Measurements from ENCODE around the gene CEP41.
"Not testable (repeated sequence)": the region's sequence is repeated elsewhere in the genome, so short reads cannot be mapped to it uniquely, and the experiment has no call there.

Gene CEP41

DNA sequence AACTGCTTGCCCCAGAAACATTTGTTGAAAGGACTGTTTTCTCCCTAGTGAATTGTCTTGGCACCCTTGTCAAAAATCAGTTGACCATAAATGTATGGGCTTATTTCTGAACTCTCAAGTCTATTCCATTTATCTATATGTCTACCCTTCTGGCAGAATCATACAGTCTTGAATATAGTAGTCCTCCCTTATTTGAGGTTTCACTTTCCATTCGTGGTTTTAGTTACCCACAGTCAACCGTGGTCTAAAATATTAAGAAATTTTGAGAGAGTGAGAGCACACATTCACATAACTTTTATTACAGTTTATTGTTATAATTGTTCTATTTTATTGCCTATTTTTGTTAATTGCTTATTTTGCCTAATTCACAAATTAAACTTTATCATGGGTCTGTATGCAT, 17.4 kb upstream of the CEP41 start:
- DNase-seq: no peak

DNA sequence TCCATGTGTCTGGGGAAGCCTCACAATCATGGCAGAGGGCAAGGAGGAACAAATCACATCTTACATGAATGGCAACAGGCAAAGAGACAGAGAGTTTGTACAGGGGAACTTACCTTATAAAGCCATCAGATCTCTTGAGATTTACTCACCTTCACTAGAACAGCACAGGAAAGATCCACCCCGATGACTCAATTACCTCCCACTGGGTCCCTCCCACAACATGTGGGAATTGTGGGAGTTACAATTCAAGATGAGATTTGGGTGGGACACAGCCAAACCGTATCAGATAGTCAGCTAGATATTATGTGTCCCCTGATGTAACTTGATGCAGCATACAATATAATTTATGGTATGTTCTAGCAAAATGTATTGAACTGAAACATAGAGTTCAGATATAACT, 14.1 kb upstream of the CEP41 start:
- DNase-seq: no peak

DNA sequence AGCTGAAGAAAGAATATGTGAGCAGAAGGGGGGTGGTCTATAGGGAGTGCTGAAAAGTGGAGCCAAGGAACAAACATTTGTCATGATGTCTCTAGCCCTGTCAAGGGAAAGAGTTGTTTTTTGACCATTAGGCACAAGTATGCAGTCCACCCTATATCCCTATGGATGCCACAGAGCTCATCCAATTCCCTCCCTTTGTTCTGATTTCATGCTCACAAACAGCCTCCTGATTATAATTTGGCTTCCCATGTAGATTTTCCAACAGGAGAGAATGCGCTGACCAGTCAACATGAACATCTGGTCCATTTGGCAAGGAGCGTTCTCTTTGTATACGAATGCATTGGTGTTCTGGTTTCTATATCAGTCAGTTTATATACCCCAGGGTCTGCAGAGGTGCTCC, 12.1 kb upstream of the CEP41 start:
- no peak for DNase-seq

DNA sequence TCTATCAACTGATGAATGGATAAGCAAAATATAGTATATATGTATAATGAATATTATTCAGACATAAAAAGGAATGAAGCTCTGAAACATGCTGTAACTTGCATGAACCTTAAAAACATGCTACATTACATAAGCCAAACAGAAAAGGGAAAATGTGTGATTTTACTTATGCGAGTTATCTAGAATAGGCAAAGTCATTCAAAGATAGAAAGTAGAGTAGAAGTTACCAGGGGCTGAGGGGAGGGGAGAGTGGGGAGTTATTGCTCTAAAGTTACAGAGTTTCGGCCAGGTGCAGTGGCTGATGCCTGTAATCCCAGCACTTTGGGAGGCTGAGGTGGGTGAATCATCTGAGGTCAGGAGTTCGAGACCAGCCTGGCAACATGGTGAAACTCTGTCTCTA, 10.5 kb upstream of the CEP41 start:
- not testable (repeated sequence) for DNase-seq

DNA sequence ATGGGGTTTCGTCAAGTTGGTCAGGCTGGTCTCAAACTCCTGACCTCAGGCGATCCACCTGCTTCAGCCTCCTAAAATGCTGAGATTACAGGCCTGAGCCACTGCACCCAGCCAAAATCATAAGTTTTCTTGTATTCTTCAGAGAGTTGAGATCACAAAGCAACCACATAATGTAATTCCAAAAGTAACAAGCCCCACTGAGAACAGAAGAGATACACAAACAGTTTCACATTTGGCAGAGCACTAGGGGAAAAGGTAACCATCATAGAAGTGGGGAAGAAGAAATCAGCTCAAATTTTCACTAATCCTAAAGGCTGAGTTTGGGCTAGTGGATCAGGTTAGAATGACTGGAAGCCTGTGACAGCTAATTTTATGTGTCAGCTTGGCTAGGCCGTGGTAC, 5.4 kb upstream of the CEP41 start:
- no peak for DNase-seq

DNA sequence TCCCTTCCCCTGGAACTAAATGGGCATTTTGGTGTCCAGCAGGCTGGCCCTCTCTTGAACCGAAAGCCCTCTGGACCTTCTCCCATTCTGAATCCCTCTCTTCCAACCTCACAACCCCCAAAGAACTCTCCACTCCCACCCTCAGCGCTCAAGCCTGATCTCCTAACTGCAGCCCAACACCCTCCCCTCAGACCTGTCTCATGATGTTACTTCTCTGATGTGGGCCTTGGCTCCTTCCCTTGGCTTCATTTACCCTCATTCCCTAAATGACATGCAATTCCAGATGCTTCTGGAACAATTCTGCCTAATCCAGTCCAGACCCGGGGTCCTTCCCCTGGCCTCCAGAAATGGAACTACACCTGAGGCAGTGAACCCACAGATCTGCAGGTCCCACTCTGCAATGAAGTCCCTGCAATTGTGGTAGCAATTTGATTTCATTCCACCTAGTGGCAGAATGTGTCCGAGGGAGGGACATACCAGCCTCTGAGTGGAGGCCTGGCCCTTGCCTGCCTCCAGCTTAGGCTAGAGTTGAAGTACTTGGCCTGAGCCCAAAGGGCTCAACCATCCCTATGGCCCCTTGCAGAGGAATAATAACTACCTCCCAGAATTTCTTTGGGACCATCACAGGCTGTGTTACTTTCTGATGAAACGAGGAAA, 4.1 kb upstream of the CEP41 start:
- no peak for DNase-seq

DNA sequence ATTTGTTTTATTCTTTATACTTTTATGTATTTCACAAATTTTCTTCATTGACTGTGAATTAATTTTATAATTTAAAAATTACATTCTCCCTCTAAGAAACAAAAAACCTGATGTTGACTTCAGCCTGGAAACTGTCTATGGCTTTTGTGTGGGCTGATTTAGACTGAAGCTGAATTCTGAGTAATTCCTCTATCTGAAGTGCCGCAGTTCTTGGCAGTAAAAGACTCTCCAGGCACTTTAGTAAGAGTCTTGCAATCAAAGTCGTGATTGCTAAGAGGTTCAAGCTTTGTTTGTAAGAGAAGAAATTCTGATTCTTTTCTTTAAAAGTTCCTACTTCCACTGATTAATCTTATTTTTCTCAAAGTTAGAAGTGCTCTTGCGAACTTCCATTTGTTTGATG, 3.4 kb upstream of the CEP41 start:
- DNase-seq: no peak

DNA sequence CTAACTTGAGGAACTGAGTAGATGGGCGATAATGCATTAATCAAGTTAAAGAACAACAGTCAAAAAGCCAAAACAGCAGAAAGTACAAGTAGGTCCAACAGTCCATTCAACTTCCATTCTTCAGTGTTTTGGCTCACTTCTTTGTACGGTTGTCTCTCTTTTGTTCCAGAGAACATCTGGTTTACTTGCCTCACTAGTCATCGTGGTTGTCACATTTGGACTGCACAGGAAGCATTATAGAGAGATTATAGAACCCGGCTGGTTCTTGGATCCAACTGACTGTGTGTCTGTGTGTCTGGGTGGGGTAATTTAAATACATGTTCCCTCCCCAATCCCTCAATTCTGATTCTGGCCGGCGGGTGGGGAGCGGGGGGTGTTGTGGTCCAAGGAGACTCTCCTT, 1.8 kb upstream of the CEP41 start:
- DNase-seq: no peak

DNA sequence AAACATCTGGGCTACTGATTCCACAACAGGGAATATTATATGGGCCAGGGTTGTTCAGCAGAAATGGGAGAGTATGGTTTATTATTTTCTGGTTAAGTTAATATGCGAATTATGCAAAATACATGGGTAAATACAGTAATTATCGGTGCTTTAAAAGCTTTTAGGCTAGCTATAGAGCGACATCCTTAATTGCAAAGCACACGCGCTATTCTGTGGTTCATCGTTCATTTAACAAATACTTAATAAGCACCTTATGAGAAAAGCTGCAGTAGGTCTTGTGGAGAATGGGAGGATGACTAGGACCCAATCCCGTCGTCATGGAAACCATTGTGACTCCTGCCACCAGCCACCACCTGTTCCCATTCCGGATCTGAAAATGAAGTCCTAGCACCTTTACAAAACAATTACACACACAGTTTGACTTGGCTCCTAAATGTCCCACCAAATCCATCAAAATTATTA, 623 bp upstream of the CEP41 start:
- no peak for DNase-seq

DNA sequence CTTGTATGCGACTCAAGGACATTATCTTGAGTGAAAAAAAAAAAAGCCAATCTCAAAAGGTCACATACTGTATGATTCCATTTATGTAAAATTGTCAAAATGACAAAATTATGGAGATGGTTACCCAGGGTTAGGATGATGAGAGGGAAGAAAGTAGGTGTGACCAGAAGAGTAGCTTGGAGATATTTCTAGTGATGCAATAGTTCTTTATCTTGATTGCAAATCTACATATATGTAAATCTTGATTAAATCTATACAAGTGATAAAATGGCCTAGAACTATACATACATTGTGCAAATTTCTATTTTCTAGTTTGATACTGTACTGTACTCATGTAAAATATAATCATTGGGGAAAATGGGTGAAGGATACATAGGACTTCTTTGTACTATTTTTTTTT, 4.6 kb downstream of the CEP41 start:
- no peak for DNase-seq

DNA sequence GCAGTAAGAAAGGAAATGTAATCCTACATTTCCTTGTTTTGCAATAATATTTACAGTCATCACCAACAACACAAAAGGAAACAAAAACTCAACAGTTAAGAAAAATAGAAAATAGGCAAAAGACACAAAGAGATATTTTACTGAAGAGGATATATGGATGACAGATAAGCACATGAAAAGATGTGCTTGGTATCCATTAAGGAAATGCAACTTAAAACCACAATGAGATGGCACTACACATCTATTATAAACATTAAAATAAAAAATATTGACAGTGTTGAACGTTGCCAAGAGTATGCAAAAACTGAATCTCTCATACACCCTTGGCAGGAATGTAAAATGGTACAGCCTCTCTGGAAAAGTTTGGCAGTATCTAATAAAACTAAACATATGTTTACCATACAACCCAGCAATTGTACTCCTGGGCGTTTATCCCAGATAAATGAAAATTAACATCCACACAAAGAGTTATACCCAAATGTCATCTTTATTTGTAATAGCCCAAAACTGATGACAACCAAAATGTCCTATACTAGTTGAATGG, 5.4 kb downstream of the CEP41 start:
- DNase-seq: no peak

DNA sequence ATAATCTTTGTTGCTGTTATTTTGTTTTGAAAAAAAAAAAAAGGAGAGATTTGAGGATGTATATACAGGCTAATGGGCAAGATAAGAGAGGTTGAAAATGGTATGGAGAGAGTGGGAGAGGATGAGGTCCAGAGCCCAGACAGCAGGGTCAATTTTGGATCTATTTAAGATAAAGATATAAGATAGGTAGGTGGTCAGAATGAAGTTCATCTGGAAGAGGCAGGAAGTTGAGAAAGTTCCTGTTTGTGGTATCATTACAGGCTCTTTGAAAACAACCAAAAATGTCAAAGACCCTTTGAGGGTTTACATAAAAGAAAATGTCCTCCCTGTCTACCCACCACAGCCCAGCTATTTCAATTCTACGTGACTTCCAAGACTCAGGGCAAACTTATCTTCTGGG, 7.5 kb downstream of the CEP41 start:
- DNase-seq: no peak

DNA sequence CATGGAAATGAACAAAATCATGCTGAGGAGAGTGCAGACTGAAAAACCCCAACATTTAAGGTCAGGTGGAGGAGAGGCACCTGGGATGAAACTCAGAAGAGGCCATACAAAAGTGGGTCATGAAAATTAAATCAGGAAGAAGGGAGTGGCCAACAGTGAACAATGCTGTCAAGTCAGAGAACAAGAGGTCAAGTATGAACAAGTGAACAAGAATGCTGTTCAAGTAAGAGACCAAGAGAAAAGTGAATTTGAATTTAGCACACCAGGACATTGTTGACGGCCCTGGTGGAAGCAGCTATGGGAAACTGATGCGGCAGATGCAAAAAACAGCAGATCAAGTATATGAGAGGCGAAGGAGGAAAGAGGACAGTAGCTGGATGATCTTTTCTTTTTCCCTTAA, 7.9 kb downstream of the CEP41 start:
- no peak for DNase-seq

DNA sequence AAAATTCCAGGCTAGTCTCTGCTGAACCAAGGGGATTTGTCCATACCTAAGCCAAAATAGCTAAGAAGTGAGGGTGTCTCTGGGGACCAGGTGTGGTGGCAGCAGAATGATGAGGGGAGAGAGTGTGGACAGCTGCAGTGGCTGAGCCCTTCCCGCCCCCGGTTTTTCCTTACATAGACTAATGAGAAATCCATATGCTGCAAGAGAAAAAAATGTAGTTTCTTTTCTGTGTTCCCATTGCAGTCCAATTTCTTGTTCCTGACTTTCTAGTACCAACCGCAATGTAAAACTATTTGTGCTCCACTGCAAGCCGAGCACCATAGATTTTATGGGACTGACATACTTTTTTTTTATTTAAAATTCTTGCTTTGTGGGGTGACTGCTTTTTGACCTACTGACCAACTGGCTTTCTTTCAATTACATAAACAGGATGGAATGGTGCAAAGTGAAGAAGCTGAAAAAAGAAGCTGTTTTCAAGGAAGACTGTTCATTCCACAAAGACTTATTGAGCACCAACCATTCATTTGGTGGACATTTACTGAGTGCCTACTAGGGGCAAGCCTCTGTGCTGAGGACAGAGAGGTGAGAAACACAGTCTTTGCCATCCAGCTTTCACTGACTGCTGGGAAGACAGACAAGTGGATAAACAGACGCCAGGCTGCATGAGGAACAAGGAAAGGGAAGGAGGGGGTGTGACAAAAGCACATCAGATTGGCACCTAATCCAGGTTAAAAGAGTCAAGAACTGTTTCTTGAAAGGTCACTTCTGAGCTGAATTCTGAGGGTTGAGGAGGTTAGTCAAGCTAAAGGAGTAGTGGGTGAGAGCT, 9.8 kb downstream of the CEP41 start:
- DNase-seq: no peak

DNA sequence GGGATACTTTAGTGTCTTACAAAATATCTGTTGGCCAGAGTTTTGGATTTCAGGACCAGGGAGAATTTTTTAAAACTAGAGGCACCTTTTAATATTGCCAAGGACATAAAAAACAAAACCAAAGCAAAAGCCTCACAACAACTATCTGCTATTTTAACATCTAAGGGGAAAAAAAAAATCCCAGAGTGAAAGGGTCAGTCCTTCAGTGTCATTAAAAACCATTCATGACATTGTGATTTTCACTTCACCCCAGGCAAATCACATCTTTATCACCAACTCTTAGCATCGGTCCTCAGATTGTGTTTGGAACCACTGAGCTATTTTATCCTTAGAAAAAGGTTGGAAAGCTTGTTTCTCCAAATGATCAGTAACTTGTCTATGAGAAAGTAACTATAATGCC, 10.7 kb downstream of the CEP41 start:
- DNase-seq: no peak

DNA sequence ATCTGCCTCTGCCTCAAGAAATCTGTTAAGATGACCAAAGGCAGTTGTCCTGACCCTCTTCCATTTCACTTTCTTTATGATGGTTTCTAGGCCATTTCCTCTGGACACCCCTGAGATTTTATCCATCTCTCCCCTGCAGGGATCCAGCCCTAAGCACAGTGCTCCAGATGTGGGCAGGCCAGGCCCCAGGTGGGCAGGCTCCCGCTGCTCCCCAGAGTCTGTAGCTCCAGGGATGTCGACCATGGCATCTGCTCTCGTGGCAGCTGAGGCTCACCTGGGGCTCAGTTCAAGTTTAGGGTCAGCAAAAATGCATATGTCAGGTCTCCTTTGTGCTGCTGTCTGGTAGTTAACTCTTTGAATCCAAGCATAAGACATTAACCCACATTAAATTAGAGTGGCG, 11.8 kb downstream of the CEP41 start:
- DNase-seq: no peak

DNA sequence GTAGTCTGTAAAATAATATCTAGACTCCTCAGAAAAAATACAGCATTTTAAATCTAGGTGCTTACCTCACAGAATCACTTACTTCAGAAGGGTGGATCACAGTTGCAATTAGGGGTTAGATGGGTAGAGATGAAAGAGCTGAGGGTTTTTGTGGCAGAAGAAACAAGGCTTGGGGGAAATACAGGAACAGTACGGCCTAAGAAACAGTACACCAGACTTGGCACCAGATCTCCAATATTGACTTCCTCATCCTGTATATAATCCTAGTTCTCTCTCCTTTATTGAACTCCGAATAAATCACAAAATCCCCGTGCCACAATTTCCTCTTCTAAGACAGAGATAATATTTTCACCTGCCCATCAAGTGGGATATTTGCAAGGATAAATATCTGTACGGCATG, 14.3 kb downstream of the CEP41 start:
- DNase-seq: no peak

DNA sequence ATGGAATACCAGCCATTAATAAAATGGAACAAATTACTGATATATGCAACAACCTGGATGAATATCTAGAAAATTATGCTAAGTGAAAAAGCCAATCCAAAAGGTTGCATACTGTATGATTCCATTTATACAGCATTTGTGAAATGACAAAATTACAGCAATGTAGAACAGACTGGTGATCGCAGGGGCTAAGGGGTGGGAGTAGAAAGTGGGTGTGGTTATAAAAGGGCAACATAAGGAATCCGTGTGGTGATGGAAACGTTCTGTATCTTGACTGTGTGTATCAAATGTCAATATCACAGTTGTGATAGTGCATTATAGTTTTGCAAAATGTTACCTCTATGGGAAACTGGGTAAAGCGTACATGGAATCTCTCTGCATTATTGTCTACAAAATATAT, 15.0 kb downstream of the CEP41 start:
- DNase-seq: no peak

DNA sequence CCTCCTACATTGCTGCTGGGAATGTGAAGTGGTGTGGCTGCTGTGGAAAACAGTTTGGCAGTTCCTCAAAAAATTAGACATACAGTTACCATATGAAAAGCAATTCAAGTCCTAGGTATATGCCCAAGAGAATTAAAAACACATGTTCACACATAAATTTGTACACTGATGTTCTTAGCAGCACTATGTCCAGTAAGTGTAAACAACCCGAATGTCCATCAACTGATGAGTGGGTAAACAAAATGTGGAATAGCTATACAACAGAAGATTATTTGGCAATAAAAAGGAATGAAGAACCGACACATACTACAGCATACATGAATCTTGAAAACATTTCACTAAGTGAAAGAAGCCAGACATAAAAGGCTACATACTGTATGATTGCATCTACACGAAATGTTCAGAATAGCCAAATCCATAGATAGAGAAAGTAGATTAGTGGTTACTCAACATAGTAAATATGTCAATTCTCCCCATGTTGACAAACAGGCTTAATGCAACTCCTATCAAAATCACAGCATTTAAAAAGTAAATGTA, 17.2 kb downstream of the CEP41 start:
- no peak for DNase-seq

DNA sequence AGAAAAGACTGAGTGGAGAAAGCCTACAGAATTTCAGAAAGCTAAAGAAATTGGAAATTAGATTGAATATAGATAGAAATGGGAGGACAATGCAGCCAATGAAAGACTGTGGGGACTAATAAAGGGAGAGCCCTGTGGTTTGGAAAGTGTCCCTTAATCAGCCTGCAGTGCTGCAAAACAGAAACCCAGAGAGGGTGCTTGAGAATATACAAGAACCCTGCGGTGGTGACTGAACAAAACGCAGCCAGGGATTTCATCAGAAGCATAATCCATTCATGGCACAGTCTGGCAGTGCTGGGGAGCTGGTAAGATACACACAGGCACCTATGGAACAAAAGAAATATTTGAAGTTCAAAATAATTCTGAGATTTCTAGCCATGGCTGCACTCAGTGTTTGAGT, 19.1 kb downstream of the CEP41 start:
- DNase-seq: no peak

DNA sequence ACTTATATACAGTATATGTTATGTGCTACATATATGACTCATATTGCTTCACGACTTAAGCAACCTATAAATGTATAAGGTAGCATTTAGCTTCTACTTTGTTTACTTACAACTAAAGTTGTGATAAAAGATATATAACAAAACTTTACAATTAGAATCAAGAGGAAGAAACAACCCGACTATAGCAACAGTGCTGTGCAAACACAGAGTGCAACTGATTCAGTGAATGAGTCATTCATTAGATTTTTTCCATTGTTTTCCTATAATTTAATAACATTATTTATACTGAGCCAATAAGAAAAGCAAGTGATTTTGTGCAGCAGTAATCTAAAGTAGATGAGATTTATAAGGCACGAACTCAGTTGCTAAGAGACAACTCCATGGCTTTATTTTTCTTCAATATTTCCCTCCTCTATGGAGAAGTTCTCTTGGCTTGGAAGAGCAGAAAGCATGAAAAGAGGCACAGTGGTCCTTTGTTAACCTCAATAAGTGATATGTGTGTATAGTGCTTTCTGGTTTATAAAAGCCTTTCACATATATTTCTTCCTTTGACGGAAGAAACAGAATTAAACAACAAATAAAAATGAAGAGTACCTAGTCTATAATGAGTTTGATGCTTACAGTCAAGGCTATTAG, 19.8 kb downstream of the CEP41 start:
- DNase-seq: no peak

DNA sequence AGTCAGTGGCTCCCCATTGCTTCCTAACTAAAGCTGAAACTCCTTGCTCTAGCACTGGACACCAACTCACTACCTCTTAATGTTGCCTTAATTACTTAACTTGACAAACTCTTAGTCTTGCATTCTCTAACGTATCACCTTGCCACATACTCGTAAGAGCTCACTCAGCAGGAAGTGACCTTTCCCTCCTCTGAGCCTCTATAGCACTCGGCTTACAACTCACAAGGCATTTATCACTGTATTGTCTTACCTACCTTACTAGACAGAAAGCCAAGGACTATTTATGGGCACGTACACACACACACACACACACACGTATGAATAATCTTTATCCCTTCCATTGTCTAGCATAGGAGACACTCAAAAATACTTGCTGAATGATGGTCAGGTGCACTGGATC, 21.2 kb downstream of the CEP41 start:
- no peak for DNase-seq

DNA sequence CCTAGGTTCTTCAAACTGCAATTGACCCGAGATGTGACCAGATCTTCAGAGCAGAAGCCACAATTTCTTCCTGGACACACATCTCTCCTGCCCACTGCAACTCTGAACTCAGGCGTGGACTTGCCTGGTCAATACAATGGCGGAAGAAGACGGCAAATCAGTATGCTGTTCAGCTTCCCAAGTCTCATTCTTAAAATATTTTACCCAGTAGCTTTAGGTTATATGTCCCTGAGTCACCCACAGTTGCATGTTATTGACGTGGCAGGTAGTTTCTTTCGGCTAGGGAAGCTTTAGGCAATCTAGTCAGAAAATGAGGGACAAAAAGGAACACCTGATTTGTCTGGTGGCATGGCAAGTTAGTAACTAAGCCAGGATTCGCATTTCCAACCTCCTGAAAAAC, 22.5 kb downstream of the CEP41 start:
- DNase-seq: no peak

DNA sequence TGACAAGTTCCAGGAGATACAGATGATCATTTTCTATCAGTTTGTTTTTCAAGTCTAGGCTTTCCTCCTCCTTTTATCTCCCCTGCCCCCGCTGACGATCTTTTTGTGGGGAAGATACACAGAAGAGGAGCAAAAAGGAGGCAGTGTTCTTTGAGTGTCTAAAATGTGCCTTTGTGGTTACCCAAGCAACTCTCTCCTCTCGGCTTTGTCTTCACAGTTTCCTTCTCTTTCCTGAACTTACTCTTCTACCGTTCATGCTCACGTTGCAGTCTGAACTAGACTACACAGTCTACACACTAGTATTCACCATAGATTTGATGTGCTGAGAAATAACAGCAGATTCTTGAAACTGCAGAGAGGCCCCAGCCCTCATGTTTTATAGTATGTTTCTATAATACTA, 23.6 kb downstream of the CEP41 start:
- no peak for DNase-seq

Measured in stimulated activated CD4-positive, alpha-beta T cell treated with anti-CD3 and anti-CD28 coated beads, Interleukin-4, amount 100 ng/mL, for 4 hours (primary cell).